ENCODE data around the gene CP. TPM values are rescaled to one million over a fixed set of nuclear protein-coding genes. Genes with fewer than 3 reads are reported as not detected.

CP gene
- total RNA-seq, 2 experiments from 2014 or later: not detected

DNA sequence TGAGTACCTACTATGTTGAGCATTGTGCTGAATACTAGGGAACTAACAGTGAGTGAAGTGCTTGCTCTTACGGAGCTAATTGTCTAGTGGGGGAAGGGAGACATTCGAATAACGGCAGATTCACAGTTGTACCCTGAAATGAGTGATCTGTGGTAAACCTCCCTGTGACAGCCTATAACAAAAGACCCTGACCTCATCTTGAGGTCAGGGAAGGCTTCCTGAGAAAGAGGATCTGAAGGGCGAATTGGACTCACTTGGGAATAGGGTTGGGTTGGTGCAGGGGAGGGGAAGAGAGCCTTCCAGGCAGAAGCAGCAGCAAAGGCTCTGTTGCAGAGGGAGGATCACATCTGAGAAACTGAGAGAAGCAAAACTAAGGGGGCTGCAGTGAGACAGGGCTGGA, 78.9 kb downstream of the CP start:
- TF ChIP-seq, protein P1, sequence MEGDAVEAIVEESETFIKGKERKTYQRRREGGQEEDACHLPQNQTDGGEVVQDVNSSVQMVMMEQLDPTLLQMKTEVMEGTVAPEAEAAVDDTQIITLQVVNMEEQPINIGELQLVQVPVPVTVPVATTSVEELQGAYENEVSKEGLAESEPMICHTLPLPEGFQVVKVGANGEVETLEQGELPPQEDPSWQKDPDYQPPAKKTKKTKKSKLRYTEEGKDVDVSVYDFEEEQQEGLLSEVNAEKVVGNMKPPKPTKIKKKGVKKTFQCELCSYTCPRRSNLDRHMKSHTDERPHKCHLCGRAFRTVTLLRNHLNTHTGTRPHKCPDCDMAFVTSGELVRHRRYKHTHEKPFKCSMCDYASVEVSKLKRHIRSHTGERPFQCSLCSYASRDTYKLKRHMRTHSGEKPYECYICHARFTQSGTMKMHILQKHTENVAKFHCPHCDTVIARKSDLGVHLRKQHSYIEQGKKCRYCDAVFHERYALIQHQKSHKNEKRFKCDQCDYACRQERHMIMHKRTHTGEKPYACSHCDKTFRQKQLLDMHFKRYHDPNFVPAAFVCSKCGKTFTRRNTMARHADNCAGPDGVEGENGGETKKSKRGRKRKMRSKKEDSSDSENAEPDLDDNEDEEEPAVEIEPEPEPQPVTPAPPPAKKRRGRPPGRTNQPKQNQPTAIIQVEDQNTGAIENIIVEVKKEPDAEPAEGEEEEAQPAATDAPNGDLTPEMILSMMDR (IDR thresholded peaks at IDR 0.05): no peak
- H3K4me3 Mint-ChIP-seq: no peak overlapping the region
- H3K9me3 Mint-ChIP-seq: no peaks in the 10 kb centered on the region
- peaks cover 2% of the 10 kb centered on the region for H3K4me1 Mint-ChIP-seq (ENCODE audit: low read depth)
- H3K36me3 Mint-ChIP-seq (ENCODE audit: low read depth): peaks cover 23% of the 10 kb centered on the region
- no peaks in the 10 kb centered on the region for H3K27me3 Mint-ChIP-seq
- intact Hi-C loops (cut with micrococcal nuclease): no loop called here
- ATAC-seq (no peak), DNase-seq (no peak)
- CTCF ChIA-PET: no interaction called here
- POLR2A ChIA-PET: no interaction called here
- no peak overlapping the region for H3K27ac Mint-ChIP-seq

DNA sequence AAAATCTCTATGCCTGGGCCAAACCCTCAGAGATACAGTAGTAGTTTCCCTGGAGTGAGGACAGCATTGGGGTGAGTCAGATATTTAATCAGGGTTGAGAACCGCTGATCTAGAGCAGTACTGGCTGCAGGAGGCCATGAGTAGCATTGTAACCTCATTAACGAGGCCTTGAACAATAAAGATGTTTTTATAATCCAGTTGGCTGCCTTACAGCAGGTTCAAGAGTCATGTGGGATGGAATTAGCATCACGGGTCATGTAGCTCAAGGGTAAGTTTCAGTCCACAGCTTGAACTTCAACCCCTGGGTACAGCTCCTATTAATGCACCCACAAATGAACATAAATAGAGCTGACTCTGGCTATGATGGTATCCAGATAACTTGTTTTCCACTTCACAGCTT, 87.1 kb downstream of the CP start:
- CTCF ChIA-PET: interaction anchor here (0.6 to 0.8 kb wide), 3 partner anchors 14 to 637 kb away, joined by 3 read pairs; no protein-coding TSS in a partner anchor
- Mint-ChIP-seq H3K27me3 (no peaks in the 10 kb centered on the region), H3K9me3 (no peaks in the 10 kb centered on the region), H3K36me3 (ENCODE audit: low read depth) (peaks cover 2% of the 10 kb centered on the region), H3K27ac (no peak overlapping the region), H3K4me1 (ENCODE audit: low read depth) (peaks cover 40% of the 10 kb centered on the region), H3K4me3 (no peak overlapping the region)
- POLR2A ChIA-PET: no interaction called here
- no peak for DNase-seq
- intact Hi-C loops (cut with micrococcal nuclease): loop anchor here (5.0 kb wide), 2 partner anchors 48 to 142 kb away; partner anchors contain the start of gene GYG1
- TF ChIP-seq, protein P1 (IDR thresholded peaks at IDR 0.05): no peak
- ATAC-seq: no peak

DNA sequence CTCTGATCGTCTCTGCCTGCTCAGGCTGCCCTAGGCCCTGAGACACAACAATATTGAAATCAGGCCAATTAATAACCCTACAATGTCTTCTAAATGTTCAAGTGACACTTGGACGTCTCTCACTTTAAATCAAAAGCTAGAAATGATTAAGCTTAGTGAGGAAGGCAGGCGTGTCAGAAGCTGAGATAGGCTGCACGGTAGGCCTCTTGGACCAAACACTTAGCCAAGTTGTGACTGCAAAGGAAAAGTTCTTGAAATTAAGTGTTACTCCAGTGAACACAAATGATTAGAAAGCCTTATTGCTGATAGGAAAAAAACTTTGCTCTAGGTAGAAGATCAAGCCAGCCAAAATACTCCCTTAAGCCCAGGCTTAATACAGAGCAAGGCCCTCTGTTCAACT, 90.0 kb downstream of the CP start:
- Mint-ChIP-seq H3K27me3 (no peaks in the 10 kb centered on the region), H3K4me3 (peak overlapping the region; percentile 95), H3K4me1 (ENCODE audit: low read depth) (peaks cover 42% of the 10 kb centered on the region), H3K9me3 (no peaks in the 10 kb centered on the region), H3K27ac (peak overlapping the region; percentile 47), H3K36me3 (ENCODE audit: low read depth) (peaks cover 2% of the 10 kb centered on the region)
- ChIA-PET POLR2A (no interaction called here), CTCF (interaction anchor here (1.1 to 5.5 kb wide), 3 partner anchors 9 to 149 kb away, joined by 3 to 33 read pairs (median 6); no protein-coding TSS in a partner anchor)
- no peak for ATAC-seq
- intact Hi-C loops (cut with micrococcal nuclease): loop anchor here (5.0 kb wide), 2 partner anchors 51 to 139 kb away; partner anchors contain the start of gene GYG1
- no peak for DNase-seq
- TF ChIP-seq, protein P1 (IDR thresholded peaks at IDR 0.05): no peak

DNA sequence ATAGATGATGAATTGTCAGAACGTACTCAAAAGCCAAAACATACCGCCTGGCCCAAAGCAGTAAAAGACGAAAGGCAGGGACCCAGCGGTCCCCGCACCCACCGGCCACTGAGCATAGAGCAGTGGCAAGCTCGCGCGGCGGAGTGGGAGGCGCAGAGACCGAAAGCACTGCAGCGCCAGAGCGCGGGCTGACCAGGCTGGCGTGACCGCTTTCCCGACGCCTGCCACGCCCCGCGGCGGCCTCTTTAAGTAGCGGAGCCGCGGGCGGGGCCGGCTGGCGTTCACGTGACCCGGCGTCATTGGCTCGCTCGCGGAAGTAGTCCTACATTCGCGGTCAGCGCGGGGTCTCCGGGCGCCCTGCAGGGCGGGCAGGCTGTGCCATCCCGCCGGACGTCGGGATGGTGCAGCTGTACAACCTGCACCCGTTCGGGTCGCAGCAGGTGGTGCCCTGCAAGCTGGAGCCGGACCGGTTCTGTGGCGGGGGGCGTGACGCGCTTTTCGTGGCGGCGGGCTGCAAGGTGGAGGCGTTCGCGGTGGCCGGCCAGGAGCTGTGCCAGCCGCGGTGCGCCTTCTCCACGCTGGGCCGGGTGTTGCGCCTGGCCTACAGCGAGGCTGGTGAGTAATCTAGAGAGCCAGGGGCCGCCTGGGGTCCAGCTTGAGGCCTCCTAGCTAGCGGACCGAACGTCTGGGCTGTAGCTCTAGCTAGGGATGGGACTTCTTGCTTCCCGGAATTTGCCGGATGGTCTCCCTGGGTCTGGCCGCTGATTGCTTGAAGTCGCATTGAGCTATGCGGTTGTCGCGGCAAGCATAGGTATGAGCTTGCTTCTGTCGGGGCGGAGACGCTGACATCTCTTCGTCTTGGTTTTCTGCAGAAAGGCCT, 92.1 kb downstream of the CP start, which contains the start of gene HPS3:
TSS of gene HPS3 (plus strand) at position 313 of the 880 bp plus-strand sequence. CDS start at position 399, 86 bp downstream.
- CTCF ChIA-PET: interaction anchor here (1.0 to 5.5 kb wide), 6 partner anchors 9 to 174 kb away, joined by 3 to 33 read pairs (median 6); no protein-coding TSS in a partner anchor
- POLR2A ChIA-PET: interaction anchor here (0.7 to 1.1 kb wide), 7 partner anchors 13 to 623 kb away, joined by 3 to 4 read pairs (median 3); no protein-coding TSS in a partner anchor
- Mint-ChIP-seq H3K4me1 (ENCODE audit: low read depth) (peaks cover 36% of the 10 kb centered on the region), H3K27ac (peak within 1 kb of the TSS; percentile 89), H3K36me3 (ENCODE audit: low read depth) (peaks cover 2% of the 10 kb centered on the region), H3K9me3 (no peaks in the 10 kb centered on the region), H3K4me3 (peak within 1 kb of the TSS; percentile 95), H3K27me3 (peaks cover 2% of the 10 kb centered on the region)
- DNase-seq (peak; percentile 91), ATAC-seq (peak; percentile 89)
- intact Hi-C loops (cut with micrococcal nuclease): loop anchor here (5.0 to 10.0 kb wide), 3 partner anchors 53 to 355 kb away; partner anchors contain the start of gene GYG1
- TF ChIP-seq, protein P1 (IDR thresholded peaks at IDR 0.05): no peak
